GM12878 (cell line): ENCODE data around the gene MT3. TPM values are rescaled to one million over a fixed set of nuclear protein-coding genes. Genes with fewer than 3 reads are reported as not detected.

Source experiments
- ATAC-seq: fragments of 200-7000 bp; cut with Tn5 transposase; 3 replicates; pipeline ENCODE4 v1.9.1; 2020; ENCODE audit warnings: mild to moderate bottlenecking, moderate library complexity
- BruUV-seq: library from RNA; stranded (reverse); fragments of 400-500 nt; replicated peaks from 2 replicates; lab custom pipeline; 2021; lab: Mats Ljungman, UMichigan
- CTCF ChIA-PET: fragments of 300-600 bp; sonication (Branson Sonifier 250); formaldehyde crosslinking; extraction: SDS; loops from one replicate; lab custom pipeline; 2021; ENCODE audit warnings: inconsistent platforms; lab: Yijun Ruan, JAX
- POLR2A ChIA-PET: fragments of 350-600 bp; formaldehyde crosslinking; extraction: SDS; loops from one replicate; lab custom pipeline; 2021; ENCODE audit warnings: inconsistent platforms; lab: Charles Lee
- RAD21 ChIA-PET: fragments of 300-600 bp; sonication (Branson Sonifier 250); formaldehyde crosslinking; loops from one replicate; lab custom pipeline; 2023; ENCODE audit warnings: antibody characterized with exemption; ENCODE audit not compliant: unreplicated experiment; lab: Charles Lee
- SMC1A ChIA-PET: fragments of 300-600 bp; sonication (Branson Sonifier 250); formaldehyde crosslinking; loops from one replicate; lab custom pipeline; 2023; ENCODE audit not compliant: unreplicated experiment, uncharacterized antibody; lab: Charles Lee
- DNase-seq: peaks from one replicate; pipeline ENCODE4 v3.0.0-alpha.2; 2011; ENCODE audit warnings: low read depth, low spot score
- FAIRE-seq: peaks from 3 replicates; lab custom pipeline; 2011; peaks lifted over from hg19 to GRCh38; lab: Jason Lieb, UNC
- H2AFZ ChIP-seq: 2 replicates; pipeline ENCODE4 v1.6.0; 2011; ENCODE audit warnings: low read depth, low read length, control low read depth; ENCODE audit not compliant: control insufficient read depth
- H3K27ac ChIP-seq: 2 replicates; pipeline ENCODE4 v1.5.1; 2011; ENCODE audit warnings: control low read depth; ENCODE audit not compliant: control insufficient read depth, insufficient read depth
- H3K27me3 ChIP-seq, 2 experiments: replicated peaks in 1 of 2; 2 replicates each; pipeline versions ENCODE4 v1.6.0 to v1.6.1; 2011; ENCODE audit warnings: low read length in 1 of 2; ENCODE audit not compliant: control insufficient read depth in 2 of 2, insufficient read depth in 2 of 2
- H3K36me3 ChIP-seq, 2 experiments: 2 replicates each; pipeline ENCODE4 v1.5.1; 2011; ENCODE audit warnings: low read length in 1 of 2; ENCODE audit not compliant: control insufficient read depth in 2 of 2, insufficient read depth in 2 of 2
- H3K4me1 ChIP-seq: 2 replicates; pipeline ENCODE4 v1.6.1; 2011; ENCODE audit warnings: mild to moderate bottlenecking, low read length, moderate library complexity, mixed read lengths; ENCODE audit not compliant: control insufficient read depth, insufficient read depth
- H3K4me2 ChIP-seq: 2 replicates; pipeline ENCODE4 v1.6.0; 2011; ENCODE audit warnings: control low read depth; ENCODE audit not compliant: control insufficient read depth, insufficient read depth
- H3K4me3 ChIP-seq: fragments of 200-600 bp; sonication (generic); 2 replicates; pipeline ENCODE4 v1.5.1; 2016
- H3K79me2 ChIP-seq: 2 replicates; pipeline ENCODE4 v1.6.0; 2011; ENCODE audit warnings: low read length; ENCODE audit not compliant: control insufficient read depth, insufficient read depth
- H3K9ac ChIP-seq: 2 replicates; pipeline ENCODE4 v1.8.0; 2011; ENCODE audit warnings: low read length, control low read depth, mixed read lengths; ENCODE audit not compliant: control insufficient read depth, insufficient read depth
- H3K9me3 ChIP-seq: replicated peaks from 3 replicates; pipeline ENCODE4 v1.5.1; 2011; ENCODE audit warnings: mild to moderate bottlenecking, low read length; ENCODE audit not compliant: control insufficient read depth, insufficient read depth
- H4K20me1 ChIP-seq: 2 replicates; pipeline ENCODE4 v1.6.0; 2011; ENCODE audit not compliant: control insufficient read depth, insufficient read depth
- BCL11A ChIP-seq: IDR thresholded peaks from 2 replicates; pipeline ENCODE4 v1.6.1; 2011; ENCODE audit warnings: low read depth, low read length
- FOS ChIP-seq: IDR thresholded peaks from 3 replicates; pipeline ENCODE4 v1.6.1; 2011; ENCODE audit warnings: borderline replicate concordance; ENCODE audit not compliant: insufficient read length; ENCODE audit errors: extremely low read depth
- MTA2 ChIP-seq: fragments of 450-650 bp; IDR thresholded peaks from 2 replicates; pipeline ENCODE4 v1.6.1; 2016; ENCODE audit warnings: low read depth, mild to moderate bottlenecking, moderate library complexity
- PAX5 ChIP-seq: IDR thresholded peaks from 2 replicates; pipeline ENCODE4 v1.6.1; 2011; ENCODE audit warnings: low read depth, low read length, borderline replicate concordance
- SPI1 ChIP-seq: IDR thresholded peaks from 2 replicates; pipeline ENCODE4 v1.6.1; 2011; ENCODE audit warnings: low read depth, mild to moderate bottlenecking, low read length, moderate library complexity, borderline replicate concordance; ENCODE audit not compliant: insufficient read depth
- STAT3 ChIP-seq: IDR thresholded peaks from 2 replicates; pipeline ENCODE4 v1.6.1; 2011; ENCODE audit warnings: low read depth, low read length, improper control_type of control experiment
- TAF1 ChIP-seq: IDR thresholded peaks from 2 replicates; pipeline ENCODE4 v1.6.1; 2011; ENCODE audit warnings: mild to moderate bottlenecking, low read depth, low read length, borderline replicate concordance
- WGBS: methylation state at CpG from one replicate; pipeline ENCODE4 v1.1.6; 2016; ENCODE audit warnings: low lambda C conversion rate; ENCODE audit not compliant: insufficient replicate concordance, insufficient coverage; ENCODE audit errors: missing lambda C conversion rate; 5-methylcytosine and 5-hydroxymethylcytosine counted together
- in situ Hi-C: fragments of 300-500 bp; cut with MboI; formaldehyde crosslinking; loops from 9 replicates; pipeline ENCODE4 v1.14.3; 2018; ENCODE audit warnings: mixed read lengths
- intact Hi-C: fragments of 100-400 bp; cut with micrococcal nuclease; formaldehyde crosslinking; loops from one replicate; pipeline ENCODE4 v1.14.2; 2022; ENCODE audit not compliant: unreplicated experiment
- polyA plus RNA-seq, 11 experiments: library from polyadenylated mRNA; depleted of rRNA in 4 of 11; unstranded in 6 of 11; stranded (reverse) in 5 of 11; fragments of >200 nt; fragmentation: Nextera tagmentation in 4 of 11; fragmentation: Illumina TruSeq in 1 of 11; extraction: Ambion mirVana in 4 of 11; extraction: Trizol in 1 of 11; gene quantifications; 1 replicate in 1 of 11; 2 replicates in 10 of 11; pipeline versions ENCODE4 v1.2.1 to v1.2.3, GENCODE V29; 2011 to 2016; ENCODE audit warnings: inconsistent platforms in 2 of 11, missing spikeins in 2 of 11, low read depth in 1 of 11
- total RNA-seq, 4 experiments: library from RNA; depleted of rRNA in 3 of 4; stranded (reverse); fragments of >200 nt in 3 of 4; fragmentation: Illumina TruSeq in 1 of 4; extraction: Trizol in 1 of 4; gene quantifications; 2 replicates each; pipeline versions ENCODE4 v1.2.1 to v1.2.3, GENCODE V29; 2013 to 2021
- TF ChIP-seq, protein P1 (sequence below): IDR thresholded peaks from 2 replicates; pipeline ENCODE4 v1.6.1; 2012; ENCODE audit warnings: improper control_type of control experiment, low read depth, low read length; ENCODE audit not compliant: insufficient replicate concordance
- TF ChIP-seq, protein P2 (sequence below): IDR thresholded peaks from 2 replicates; pipeline ENCODE4 v1.6.1; 2011; ENCODE audit warnings: borderline replicate concordance, low read depth, mild to moderate bottlenecking, moderate library complexity, mixed read lengths, low read length; ENCODE audit not compliant: insufficient read depth; ENCODE audit errors: extremely low read length

Gene MT3
- total and polyA plus RNA-seq, 10 of the 15 experiments (the other 5 are each of a cell fraction or from before 2014, with no cell fraction given): 0.41 TPM; not detected in 9

- ATAC-seq: peak; percentile 70
- SMC1A ChIA-PET: no interaction called here
- Histone ChIP-seq H4K20me1 (no peaks in the 10 kb centered on the region), H3K27me3 (peaks cover 7 to 9% of the 10 kb centered on the region in 2 experiments; a peak in 3 of 4 replicates), H3K9ac (no peak overlapping the region), H3K4me2 (no peak overlapping the region)
- no peak for DNase-seq
- no peak for FAIRE-seq
- TF ChIP-seq, protein P1, sequence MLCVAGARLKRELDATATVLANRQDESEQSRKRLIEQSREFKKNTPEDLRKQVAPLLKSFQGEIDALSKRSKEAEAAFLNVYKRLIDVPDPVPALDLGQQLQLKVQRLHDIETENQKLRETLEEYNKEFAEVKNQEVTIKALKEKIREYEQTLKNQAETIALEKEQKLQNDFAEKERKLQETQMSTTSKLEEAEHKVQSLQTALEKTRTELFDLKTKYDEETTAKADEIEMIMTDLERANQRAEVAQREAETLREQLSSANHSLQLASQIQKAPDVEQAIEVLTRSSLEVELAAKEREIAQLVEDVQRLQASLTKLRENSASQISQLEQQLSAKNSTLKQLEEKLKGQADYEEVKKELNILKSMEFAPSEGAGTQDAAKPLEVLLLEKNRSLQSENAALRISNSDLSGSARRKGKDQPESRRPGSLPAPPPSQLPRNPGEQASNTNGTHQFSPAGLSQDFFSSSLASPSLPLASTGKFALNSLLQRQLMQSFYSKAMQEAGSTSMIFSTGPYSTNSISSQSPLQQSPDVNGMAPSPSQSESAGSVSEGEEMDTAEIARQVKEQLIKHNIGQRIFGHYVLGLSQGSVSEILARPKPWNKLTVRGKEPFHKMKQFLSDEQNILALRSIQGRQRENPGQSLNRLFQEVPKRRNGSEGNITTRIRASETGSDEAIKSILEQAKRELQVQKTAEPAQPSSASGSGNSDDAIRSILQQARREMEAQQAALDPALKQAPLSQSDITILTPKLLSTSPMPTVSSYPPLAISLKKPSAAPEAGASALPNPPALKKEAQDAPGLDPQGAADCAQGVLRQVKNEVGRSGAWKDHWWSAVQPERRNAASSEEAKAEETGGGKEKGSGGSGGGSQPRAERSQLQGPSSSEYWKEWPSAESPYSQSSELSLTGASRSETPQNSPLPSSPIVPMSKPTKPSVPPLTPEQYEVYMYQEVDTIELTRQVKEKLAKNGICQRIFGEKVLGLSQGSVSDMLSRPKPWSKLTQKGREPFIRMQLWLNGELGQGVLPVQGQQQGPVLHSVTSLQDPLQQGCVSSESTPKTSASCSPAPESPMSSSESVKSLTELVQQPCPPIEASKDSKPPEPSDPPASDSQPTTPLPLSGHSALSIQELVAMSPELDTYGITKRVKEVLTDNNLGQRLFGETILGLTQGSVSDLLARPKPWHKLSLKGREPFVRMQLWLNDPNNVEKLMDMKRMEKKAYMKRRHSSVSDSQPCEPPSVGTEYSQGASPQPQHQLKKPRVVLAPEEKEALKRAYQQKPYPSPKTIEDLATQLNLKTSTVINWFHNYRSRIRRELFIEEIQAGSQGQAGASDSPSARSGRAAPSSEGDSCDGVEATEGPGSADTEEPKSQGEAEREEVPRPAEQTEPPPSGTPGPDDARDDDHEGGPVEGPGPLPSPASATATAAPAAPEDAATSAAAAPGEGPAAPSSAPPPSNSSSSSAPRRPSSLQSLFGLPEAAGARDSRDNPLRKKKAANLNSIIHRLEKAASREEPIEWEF: no peak
- TF ChIP-seq, protein P2, sequence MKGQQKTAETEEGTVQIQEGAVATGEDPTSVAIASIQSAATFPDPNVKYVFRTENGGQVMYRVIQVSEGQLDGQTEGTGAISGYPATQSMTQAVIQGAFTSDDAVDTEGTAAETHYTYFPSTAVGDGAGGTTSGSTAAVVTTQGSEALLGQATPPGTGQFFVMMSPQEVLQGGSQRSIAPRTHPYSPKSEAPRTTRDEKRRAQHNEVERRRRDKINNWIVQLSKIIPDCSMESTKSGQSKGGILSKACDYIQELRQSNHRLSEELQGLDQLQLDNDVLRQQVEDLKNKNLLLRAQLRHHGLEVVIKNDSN: no peak
- peak; percentile 76; the same call in 1 of the 2 replicates for TF ChIP-seq MTA2
- no peak for TF ChIP-seq TAF1
- peak; percentile 17; the same call in 1 of the 2 replicates for TF ChIP-seq BCL11A
- no peak for TF ChIP-seq STAT3
- no peak for TF ChIP-seq SPI1
- no peak for TF ChIP-seq FOS
- peak; percentile 68; the same call in 1 of the 2 replicates for TF ChIP-seq PAX5
- TF ChIP-seq, all 136 proteins: peak for 3
- ChIA-PET CTCF (interaction anchor here (1.4 kb wide), 1 partner anchor 17 kb away, joined by 4 read pairs; no protein-coding TSS in a partner anchor), RAD21 (no interaction called here), POLR2A (no interaction called here)
- no peak overlapping the region for H3K27ac ChIP-seq
- peaks cover 3% of the 10 kb centered on the region; the same call in 2 of the 3 replicates for H3K9me3 ChIP-seq
- intact Hi-C loops: no loop called here
- no peak overlapping the region for H2AFZ ChIP-seq
- no peaks in the 10 kb centered on the region; the same call in 1 of the 2 replicates for H3K4me1 ChIP-seq
- BruUV-seq: no TSS peak
- H3K36me3 ChIP-seq: no peaks in the 10 kb centered on the region
- no peak overlapping the region for H3K4me3 ChIP-seq
- H3K79me2 ChIP-seq: no peaks in the 10 kb centered on the region
- 27% methylated on average over 6 of the region's 6 CpGs for WGBS
- in situ Hi-C loops: no loop called here
These were observed 4.4 kb downstream of the MT3 start for GRCh38 chr16:56593573-56594291.
